ENCODE data around the gene DNM3. TPM values are rescaled to one million over a fixed set of nuclear protein-coding genes. Genes with fewer than 3 reads are reported as not detected.

DNM3 gene
- total and polyA plus RNA-seq, 7 donors: 0.60 to 13.3 (median 3.9) TPM

GRCh38 chr1:172286629-172287076 lies 445.4 kb downstream of the DNM3 start:
- DNase-seq: peak; percentile 75

GRCh38 chr1:172287208-172287607 lies 445.9 kb downstream of the DNM3 start:
- no peak overlapping the region for H3K4me3 ChIP-seq
- H3K4me1 ChIP-seq: peaks cover 0 to 28% (median 18%) of the 10 kb centered on the region in 4 donors
- TF ChIP-seq POLR2AphosphoS5 (IDR thresholded peaks at IDR 0.05) (peak; percentile 22 to 62 (median 34)), EP300 (IDR thresholded peaks at IDR 0.05) (no peak)
- peak overlapping the region; percentile 31 to 64 (median 50) for H3K27ac ChIP-seq
- intact Hi-C loops (cut with DNase I): loop anchor here (5.0 to 10.0 kb wide), 2 partner anchors 115 to 142 kb away; no protein-coding TSS in a partner anchor
- peak; percentile 87 for DNase-seq
- H3K36me3 ChIP-seq: no peaks in the 10 kb centered on the region
- H3K27me3 ChIP-seq: no peaks in the 10 kb centered on the region
- no peaks in the 10 kb centered on the region for H3K9me3 ChIP-seq

More at GRCh38 chr1:172286629-172287076, 445.4 kb downstream of the DNM3 start:
- Histone ChIP-seq H3K27ac (peak overlapping the region; percentile 31 to 64 (median 50)), H3K4me3 (no peak overlapping the region), H3K27me3 (no peaks in the 10 kb centered on the region), H3K9me3 (no peaks in the 10 kb centered on the region), H3K4me1 (peaks cover 0 to 28% (median 18%) of the 10 kb centered on the region in 4 donors), H3K36me3 (no peaks in the 10 kb centered on the region)
- intact Hi-C loops (cut with DNase I): loop anchor here (5.0 to 10.0 kb wide), 2 partner anchors 116 to 142 kb away; no protein-coding TSS in a partner anchor
- TF ChIP-seq CTCF (IDR thresholded peaks at IDR 0.05) (no peak), POLR2AphosphoS5 (IDR thresholded peaks at IDR 0.05) (peak in 1 of 4 donors; percentile 34)
- WGBS, 2 donors: 65 to 78% methylated on average over 2 of the region's 2 CpGs

- H3K36me3 ChIP-seq: no peaks in the 10 kb centered on the region
- no peaks in the 10 kb centered on the region for H3K27me3 ChIP-seq
- TF ChIP-seq EP300 (IDR thresholded peaks at IDR 0.05) (no peak), CTCF (IDR thresholded peaks at IDR 0.05) (no peak), POLR2AphosphoS5 (IDR thresholded peaks at IDR 0.05) (no peak), POLR2A (IDR thresholded peaks at IDR 0.05) (no peak)
- no peak for DNase-seq
- no peaks in the 10 kb centered on the region for H3K9me3 ChIP-seq
- intact Hi-C loops (cut with DNase I): loop anchor here (5.0 to 10.0 kb wide), 2 partner anchors 114 to 144 kb away; no protein-coding TSS in a partner anchor
- H3K4me1 ChIP-seq: peaks cover 0 to 28% (median 18%) of the 10 kb centered on the region in 4 donors
- no peak overlapping the region for H3K27ac ChIP-seq
- H3K4me3 ChIP-seq: no peak overlapping the region
- WGBS, 2 donors: 91 to 93% methylated on average over 4 of the region's 4 CpGs
Observed at GRCh38 chr1:172288581-172288980, 447.3 kb downstream of the DNM3 start.

- Histone ChIP-seq H3K27me3 (no peaks in the 10 kb centered on the region), H3K4me1 (peaks cover 0 to 28% (median 17%) of the 10 kb centered on the region in 4 donors), H3K36me3 (no peaks in the 10 kb centered on the region), H3K27ac (no peak overlapping the region), H3K4me3 (no peak overlapping the region), H3K9me3 (no peaks in the 10 kb centered on the region)
- intact Hi-C loops (cut with DNase I): loop anchor here (5.0 to 10.0 kb wide), 2 partner anchors 113 to 145 kb away; no protein-coding TSS in a partner anchor
- TF ChIP-seq CTCF (IDR thresholded peaks at IDR 0.05) (no peak), POLR2AphosphoS5 (IDR thresholded peaks at IDR 0.05) (no peak), POLR2A (IDR thresholded peaks at IDR 0.05) (no peak), EP300 (IDR thresholded peaks at IDR 0.05) (no peak)
- WGBS, 2 donors: 86 to 92% methylated on average over 2 of the region's 2 CpGs
- no peak for DNase-seq
Observed at GRCh38 chr1:172289448-172289847, 448.1 kb downstream of the DNM3 start.

GRCh38 chr1:172292840-172293239 lies 451.5 kb downstream of the DNM3 start:
- 95 to 96% methylated on average over 3 of the region's 3 CpGs for WGBS, 2 donors
- H3K27ac ChIP-seq: no peak overlapping the region

More at GRCh38 chr1:172292840-172293239, 451.5 kb downstream of the DNM3 start:
- no peak for TF ChIP-seq EP300 (IDR thresholded peaks at IDR 0.05)
- TF ChIP-seq POLR2A (IDR thresholded peaks at IDR 0.05): no peak
- TF ChIP-seq CTCF (IDR thresholded peaks at IDR 0.05): no peak
- TF ChIP-seq POLR2AphosphoS5 (IDR thresholded peaks at IDR 0.05): no peak
- H3K27me3 ChIP-seq: no peaks in the 10 kb centered on the region
- no peak for DNase-seq
- intact Hi-C loops (cut with DNase I): no loop called here
- H3K4me1 ChIP-seq: peaks cover 0 to 5% (median under 1%) of the 10 kb centered on the region in 4 donors
- H3K4me3 ChIP-seq: no peak overlapping the region
- H3K9me3 ChIP-seq: no peaks in the 10 kb centered on the region
- no peaks in the 10 kb centered on the region for H3K36me3 ChIP-seq
